ENCODE measurements around the gene GGCX. TPM values are rescaled to one million over a fixed set of nuclear protein-coding genes. Genes with fewer than 3 reads are reported as not detected.
A peak's percentile ranks its signal among the peaks of the same experiment; 100 is the strongest.
"Not testable (repeated sequence)": the region's sequence is repeated elsewhere in the genome, so short reads cannot be mapped to it uniquely, and the experiment has no call there.

GGCX gene
- total RNA-seq, 1 experiment from 2014 or later, result 60.5 TPM

GRCh38 chr2:85564144-85564563 is 2.9 kb upstream of the GGCX start:
- H3K27ac ChIP-seq (ENCODE audit: low read depth, low read length, poor library complexity, severe bottlenecking), result no peak overlapping the region
- no peaks in the 10 kb centered on the region for H3K27me3 ChIP-seq (replicated peaks; ENCODE audit: insufficient read depth, low read depth, low read length, poor library complexity)
- no TSS peak for BruUV-seq (replicated peaks)
- POLR2A ChIA-PET (ENCODE audit: low non-redundant PET), result no interaction called here
- TF ChIP-seq EZH2 (IDR thresholded peaks at IDR 0.05; ENCODE audit: borderline replicate concordance, low read depth, low read length, poor library complexity, severe bottlenecking) (no peak), CTCF (conservative IDR thresholded peaks at IDR 0.05; ENCODE audit: low read depth, low read length) (no peak)
- H3K4me1 ChIP-seq (ENCODE audit: insufficient read depth, low read length, poor library complexity, severe bottlenecking), result peaks cover 15% of the 10 kb centered on the region
- H3K36me3 ChIP-seq (ENCODE audit: insufficient read depth, low read length, poor library complexity, severe bottlenecking), result no peaks in the 10 kb centered on the region
- intact Hi-C loops (cut with micrococcal nuclease; ENCODE audit: unreplicated experiment), result no loop called here
- H3K9me3 ChIP-seq (ENCODE audit: low read depth, low read length, poor library complexity, severe bottlenecking), result no peaks in the 10 kb centered on the region
- no peak overlapping the region for H3K4me3 ChIP-seq (ENCODE audit: low read depth, low read length, poor library complexity, severe bottlenecking)
- CTCF ChIA-PET, result no interaction called here
- DNase-seq (ENCODE audit: low spot score), result no peak

- intact Hi-C loops (cut with micrococcal nuclease; ENCODE audit: unreplicated experiment), result no loop called here
- TF ChIP-seq EZH2 (IDR thresholded peaks at IDR 0.05; ENCODE audit: borderline replicate concordance, low read depth, low read length, poor library complexity, severe bottlenecking), result no peak
- TF ChIP-seq CTCF (conservative IDR thresholded peaks at IDR 0.05; ENCODE audit: low read depth, low read length), result no peak
- H3K27me3 ChIP-seq (replicated peaks; ENCODE audit: insufficient read depth, low read depth, low read length, poor library complexity), result no peaks in the 10 kb centered on the region
- no TSS peak for BruUV-seq (replicated peaks)
- DNase-seq (ENCODE audit: low spot score), result no peak
- POLR2A ChIA-PET (ENCODE audit: low non-redundant PET), result interaction anchor here (0.7 to 0.8 kb wide), 4 partner anchors 12 to 147 kb away, joined by 5 to 7 read pairs (median 6); partner anchors contain the start of gene RNF181
- CTCF ChIA-PET, result interaction anchor here (0.6 to 2.0 kb wide), 2 partner anchors 9 to 812 kb away, joined by 3 to 10 read pairs; no protein-coding TSS in a partner anchor
- H3K4me3 ChIP-seq (ENCODE audit: low read depth, low read length, poor library complexity, severe bottlenecking), result peak overlapping the region; percentile 63
- peak overlapping the region; percentile 79 for H3K27ac ChIP-seq (ENCODE audit: low read depth, low read length, poor library complexity, severe bottlenecking)
- peaks cover 17% of the 10 kb centered on the region for H3K36me3 ChIP-seq (ENCODE audit: insufficient read depth, low read length, poor library complexity, severe bottlenecking)
- H3K9me3 ChIP-seq (ENCODE audit: low read depth, low read length, poor library complexity, severe bottlenecking), result no peaks in the 10 kb centered on the region
- H3K4me1 ChIP-seq (ENCODE audit: insufficient read depth, low read length, poor library complexity, severe bottlenecking), result peaks cover 15% of the 10 kb centered on the region
Measured at GRCh38 chr2:85560812-85561279, 447 bp downstream of the GGCX start.

GRCh38 chr2:85560403-85560726 is 928 bp downstream of the GGCX start:
- H3K9me3 ChIP-seq (ENCODE audit: low read depth, low read length, poor library complexity, severe bottlenecking); intact Hi-C loops (cut with micrococcal nuclease; ENCODE audit: unreplicated experiment): not testable (repeated sequence)

GRCh38 chr2:85558160-85558559 is 3.1 kb downstream of the GGCX start:
- Histone ChIP-seq H3K9me3 (ENCODE audit: low read depth, low read length, poor library complexity, severe bottlenecking) (no peaks in the 10 kb centered on the region), H3K27me3 (replicated peaks; ENCODE audit: insufficient read depth, low read depth, low read length, poor library complexity) (no peaks in the 10 kb centered on the region), H3K27ac (ENCODE audit: low read depth, low read length, poor library complexity, severe bottlenecking) (no peak overlapping the region), H3K36me3 (ENCODE audit: insufficient read depth, low read length, poor library complexity, severe bottlenecking) (peaks cover 34% of the 10 kb centered on the region), H3K4me3 (ENCODE audit: low read depth, low read length, poor library complexity, severe bottlenecking) (no peak overlapping the region), H3K4me1 (ENCODE audit: insufficient read depth, low read length, poor library complexity, severe bottlenecking) (peaks cover 15% of the 10 kb centered on the region)
- CTCF ChIA-PET, result no interaction called here
- no peak for DNase-seq (ENCODE audit: low spot score)
- intact Hi-C loops (cut with micrococcal nuclease; ENCODE audit: unreplicated experiment), result loop anchor here (10.0 kb wide), 1 partner anchor 493 kb away; no protein-coding TSS in a partner anchor
- TF ChIP-seq CTCF (conservative IDR thresholded peaks at IDR 0.05; ENCODE audit: low read depth, low read length), result no peak
- TF ChIP-seq EZH2 (IDR thresholded peaks at IDR 0.05; ENCODE audit: borderline replicate concordance, low read depth, low read length, poor library complexity, severe bottlenecking), result no peak
- BruUV-seq (replicated peaks), result no TSS peak
- POLR2A ChIA-PET (ENCODE audit: low non-redundant PET), result no interaction called here

More at GRCh38 chr2:85560403-85560726, 928 bp downstream of the GGCX start:
- Histone ChIP-seq H3K4me1 (ENCODE audit: insufficient read depth, low read length, poor library complexity, severe bottlenecking) (peaks cover 15% of the 10 kb centered on the region), H3K27ac (ENCODE audit: low read depth, low read length, poor library complexity, severe bottlenecking) (peak overlapping the region; percentile 79), H3K4me3 (ENCODE audit: low read depth, low read length, poor library complexity, severe bottlenecking) (peak overlapping the region; percentile 63), H3K36me3 (ENCODE audit: insufficient read depth, low read length, poor library complexity, severe bottlenecking) (peaks cover 21% of the 10 kb centered on the region)
- POLR2A ChIA-PET (ENCODE audit: low non-redundant PET), result interaction anchor here (0.7 kb wide), 3 partner anchors 35 to 146 kb away, joined by 5 to 7 read pairs (median 7); partner anchors contain the start of gene RNF181
- CTCF ChIA-PET, result interaction anchor here (2.0 kb wide), 1 partner anchor 8 kb away, joined by 10 read pairs; no protein-coding TSS in a partner anchor
- H3K27me3 ChIP-seq (replicated peaks; ENCODE audit: insufficient read depth, low read depth, low read length, poor library complexity); BruUV-seq (replicated peaks); DNase-seq (ENCODE audit: low spot score): not testable (repeated sequence)
